ENCODE data around the gene ALG9.
"Not testable (repeated sequence)": the region's sequence is repeated elsewhere in the genome, so short reads cannot be mapped to it uniquely, and the experiment has no call there.

DNA sequence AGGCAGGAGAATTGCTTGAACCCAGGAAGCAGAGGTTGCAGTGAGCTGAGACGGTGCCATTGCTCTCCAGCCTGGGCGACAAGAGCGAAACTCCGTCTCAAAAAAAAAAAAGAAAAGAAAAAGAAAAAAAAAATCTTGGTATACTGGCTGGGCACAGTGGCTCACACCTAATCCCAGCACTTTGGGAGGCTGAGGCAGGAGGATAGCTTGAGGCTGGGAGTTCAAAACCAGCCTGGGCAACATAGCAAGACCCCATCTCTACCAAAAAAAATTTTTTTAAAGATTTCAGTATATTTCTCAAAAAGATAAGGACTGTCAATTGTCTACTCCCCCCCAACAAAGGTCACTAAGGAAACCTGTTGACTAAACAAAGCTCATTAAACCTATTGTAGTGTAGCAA is 13.7 kb upstream of the ALG9 start:
- not testable (repeated sequence) for TF ChIP-seq CTCF (conservative IDR thresholded peaks at IDR 0.05; ENCODE audit: low read length); EZH2phosphoT487 (IDR thresholded peaks at IDR 0.05; ENCODE audit: borderline replicate concordance)
